MV-4-11 (cell line): ENCODE results near the gene TSTD2.
"Not testable (repeated sequence)": the region's sequence is repeated elsewhere in the genome, so short reads cannot be mapped to it uniquely, and the experiment has no call there.

Source experiments
- DNase-seq: peaks from one replicate; lab custom pipeline; 2025; lab: John Stamatoyannopoulos, UW

Gene TSTD2

DNA sequence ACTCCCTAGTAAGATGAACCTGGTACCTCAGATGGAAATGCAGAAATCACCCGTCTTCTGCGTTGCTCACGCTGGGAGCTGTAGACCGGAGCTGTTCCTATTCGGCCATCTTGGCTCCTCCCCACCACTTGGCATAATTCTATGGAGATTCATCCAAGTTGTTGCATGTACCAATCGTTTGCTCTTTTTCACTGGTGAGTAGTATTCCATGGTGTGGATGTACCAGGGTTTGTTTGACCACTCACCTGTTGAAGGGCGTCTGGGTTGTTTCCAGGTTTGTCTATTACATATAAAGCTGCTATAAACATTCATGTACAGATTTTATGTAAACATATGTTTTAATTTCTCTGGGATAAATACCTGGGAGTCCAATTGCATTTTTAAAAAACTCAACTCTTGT, 46.3 kb downstream of the TSTD2 start:
- DNase-seq, result not testable (repeated sequence)

- not testable (repeated sequence) for DNase-seq
Observed at GRCh38 chr9:97584778-97585177, 48.4 kb downstream of the TSTD2 start.

GRCh38 chr9:97581590-97581989, 51.6 kb downstream of the TSTD2 start:
- not testable (repeated sequence) for DNase-seq

DNA sequence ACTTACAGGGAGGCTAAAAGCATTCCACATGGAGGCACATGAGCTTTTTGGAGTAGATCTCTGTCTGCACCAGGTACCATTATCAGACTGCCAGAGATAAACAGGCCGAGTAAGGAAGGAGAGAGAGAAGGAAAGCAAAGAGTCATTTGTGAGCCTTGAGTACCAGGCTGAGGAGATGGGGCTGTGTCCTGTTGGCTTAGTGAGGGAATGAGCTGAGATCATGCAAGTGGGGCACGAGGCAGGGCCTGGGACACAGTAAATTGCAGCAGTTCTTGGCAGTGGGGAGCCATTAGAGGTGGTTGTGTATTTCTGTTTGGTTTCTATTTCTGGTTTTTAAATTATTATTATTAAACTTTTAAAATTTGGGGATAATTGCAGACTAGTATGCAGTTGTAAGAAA, 53.3 kb downstream of the TSTD2 start:
- no peak for DNase-seq

GRCh38 chr9:97578846-97579245, 54.3 kb downstream of the TSTD2 start:
- DNase-seq, result no peak

DNA sequence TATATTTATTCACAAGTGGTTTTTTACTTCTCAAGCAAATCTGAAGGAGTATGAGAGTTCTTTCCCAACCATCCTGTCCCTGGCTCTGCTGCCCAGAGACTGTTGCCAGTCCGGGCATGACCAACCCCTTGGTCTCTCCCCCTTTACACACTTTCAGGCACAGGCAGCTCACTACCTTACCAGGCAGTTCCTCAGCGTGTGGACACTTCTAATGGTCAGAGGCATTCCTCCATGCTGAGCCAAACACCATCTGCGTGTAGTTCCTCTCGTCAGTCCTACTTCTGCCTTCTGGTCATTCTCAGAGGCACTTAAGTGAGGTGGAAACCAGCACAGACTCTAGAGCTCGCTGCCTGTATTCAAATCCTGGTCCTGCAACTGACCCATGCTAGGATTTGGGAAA, 56.1 kb downstream of the TSTD2 start:
- peak; percentile 7 for DNase-seq

DNA sequence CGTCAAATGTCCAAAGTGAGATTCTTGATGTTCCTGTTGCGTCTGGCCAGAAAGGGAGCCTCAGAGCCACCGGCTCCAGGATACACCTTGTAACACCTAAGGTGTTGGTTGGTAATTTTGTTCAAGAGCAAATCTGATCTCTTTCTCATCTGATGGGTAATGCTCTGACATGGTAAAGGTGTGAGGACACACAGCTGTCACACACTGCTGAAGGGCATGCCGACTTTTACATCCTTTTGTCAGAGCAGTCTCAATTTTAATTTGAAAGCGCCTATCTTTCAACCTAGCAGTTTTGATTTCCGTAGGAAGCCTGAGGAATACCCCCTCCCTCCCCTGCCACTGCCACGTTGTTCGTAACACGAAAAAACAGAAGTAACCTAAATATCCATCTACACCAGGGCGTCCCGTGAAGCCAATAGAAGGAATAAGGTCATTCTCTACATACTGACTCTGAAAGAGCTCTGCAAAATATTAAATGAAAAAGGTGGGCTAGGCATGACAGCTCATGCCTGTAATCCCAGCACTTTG, 57.4 kb downstream of the TSTD2 start:
- DNase-seq, result no peak

DNA sequence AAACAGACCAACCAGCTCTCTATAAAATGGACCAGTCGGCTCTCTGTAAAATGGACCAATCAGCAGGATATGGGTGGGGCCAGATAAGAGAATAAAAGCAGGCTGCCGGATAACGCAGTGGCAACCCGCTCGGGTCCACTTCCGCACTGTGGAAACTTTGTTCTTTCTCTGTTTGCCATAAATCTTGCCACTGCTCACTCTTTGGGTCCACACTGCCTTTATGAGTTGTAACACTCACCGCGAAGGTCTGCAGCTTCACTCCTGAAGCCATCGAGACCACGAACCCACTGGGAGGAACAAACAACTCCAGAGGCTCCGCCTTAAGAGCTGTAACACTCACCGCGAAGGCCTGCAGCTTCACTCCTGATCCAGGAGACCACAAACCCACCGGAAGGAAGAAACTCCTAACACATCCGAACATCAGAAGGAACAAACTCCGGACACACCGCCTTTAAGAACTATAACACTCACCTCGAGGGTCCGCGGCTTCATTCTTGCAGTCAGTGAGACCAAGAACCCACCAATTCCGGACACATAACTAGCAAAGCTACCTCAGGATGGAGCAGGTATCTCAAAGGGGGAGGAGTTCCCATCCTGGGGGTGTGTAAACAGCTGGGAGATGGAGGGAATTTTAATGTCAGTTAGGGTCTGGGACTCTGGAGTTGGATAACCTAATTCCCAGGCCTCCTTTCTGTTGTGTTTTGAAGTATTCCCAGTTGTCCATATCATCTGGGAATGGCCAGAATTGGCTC, 58.1 kb downstream of the TSTD2 start:
- peak; percentile 81 for DNase-seq

- DNase-seq, result not testable (repeated sequence)
Observed at GRCh38 chr9:97574101-97574571, 59.0 kb downstream of the TSTD2 start.

DNA sequence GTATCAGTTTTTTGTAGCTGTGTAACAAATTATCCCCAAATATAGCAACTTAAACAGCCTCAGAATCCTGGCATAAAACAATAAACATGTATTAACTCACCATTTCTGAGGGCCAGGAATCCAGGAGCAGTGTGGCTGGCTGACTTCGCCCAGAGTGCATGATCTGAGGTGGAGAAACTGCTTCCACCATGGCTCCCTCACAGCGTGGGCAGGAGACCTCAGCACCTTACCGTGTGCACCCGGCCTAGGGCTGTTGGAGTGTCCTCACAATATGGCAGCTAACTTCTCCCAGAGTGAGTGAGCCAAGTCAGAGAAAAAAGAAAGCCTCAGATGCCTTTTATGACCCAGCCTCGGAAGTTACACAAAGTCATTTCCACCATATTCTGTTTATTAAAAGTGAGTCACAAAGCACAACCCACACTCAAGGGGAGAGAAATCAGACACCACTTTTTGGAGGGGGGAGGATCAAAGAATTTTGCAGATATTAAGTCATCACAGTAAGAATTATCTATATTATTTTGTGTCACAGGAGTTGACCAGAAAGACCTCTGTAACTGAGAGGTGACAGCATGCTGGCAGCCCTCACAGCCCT, 59.6 kb downstream of the TSTD2 start:
- no peak for DNase-seq

GRCh38 chr9:97572892-97573365, 60.2 kb downstream of the TSTD2 start:
- no peak for DNase-seq

GRCh38 chr9:97572196-97572891, 60.8 kb downstream of the TSTD2 start:
- no peak for DNase-seq

- no peak for DNase-seq
Observed at GRCh38 chr9:97571664-97572063, 61.5 kb downstream of the TSTD2 start.

GRCh38 chr9:97570899-97571298, 62.3 kb downstream of the TSTD2 start:
- DNase-seq, result no peak

GRCh38 chr9:97568461-97569275, 64.5 kb downstream of the TSTD2 start:
- DNase-seq, result no peak

DNA sequence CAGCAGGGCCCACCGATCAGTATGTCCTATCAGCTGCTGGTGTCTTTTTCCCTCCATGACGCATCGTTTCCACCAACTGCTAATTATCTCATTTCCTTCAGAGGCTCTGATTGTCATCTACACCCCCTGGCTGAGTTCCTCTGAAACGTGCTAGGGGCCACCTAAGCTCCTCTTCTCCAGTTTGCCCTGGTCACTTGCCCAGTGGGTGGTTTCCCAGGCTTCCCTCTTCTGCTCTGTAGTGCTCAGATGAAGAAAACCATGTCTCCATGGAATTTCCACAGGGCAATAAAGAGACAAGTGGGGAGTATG, 65.3 kb downstream of the TSTD2 start:
- DNase-seq, result no peak

DNA sequence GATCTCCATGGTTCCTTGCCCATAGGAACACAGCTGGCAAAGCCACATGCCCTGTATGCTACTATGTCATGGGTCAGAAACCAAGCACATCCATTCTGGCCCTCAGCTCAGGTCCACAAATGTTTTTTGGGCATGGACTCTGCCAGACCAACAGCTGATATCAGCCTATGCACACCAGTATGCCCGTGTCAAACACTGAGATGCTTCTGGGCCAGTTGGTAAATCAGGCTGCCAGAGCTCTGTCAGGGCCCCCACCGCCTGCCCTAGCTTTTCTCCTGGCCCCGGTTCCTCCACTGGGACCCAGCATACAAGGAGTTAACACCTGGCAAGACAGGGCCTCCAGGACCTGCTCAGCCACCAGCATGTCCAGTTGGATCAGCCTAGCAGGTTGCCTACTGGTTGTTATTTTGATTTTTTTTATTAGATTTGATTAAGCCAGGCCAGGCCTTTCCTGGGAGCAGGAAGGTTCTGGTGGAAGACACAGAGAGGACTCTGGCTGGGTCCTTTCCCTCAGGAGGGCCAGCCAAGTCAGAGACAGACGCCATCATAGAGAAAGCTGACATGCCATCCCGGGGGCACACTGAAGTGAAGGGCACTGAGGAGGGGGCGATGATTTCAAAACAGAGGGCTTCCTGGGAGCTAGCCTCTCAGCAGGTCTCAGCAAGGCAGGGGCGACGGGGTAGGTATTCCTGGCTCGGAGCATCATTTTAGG, 65.8 kb downstream of the TSTD2 start:
- DNase-seq, result no peak

DNA sequence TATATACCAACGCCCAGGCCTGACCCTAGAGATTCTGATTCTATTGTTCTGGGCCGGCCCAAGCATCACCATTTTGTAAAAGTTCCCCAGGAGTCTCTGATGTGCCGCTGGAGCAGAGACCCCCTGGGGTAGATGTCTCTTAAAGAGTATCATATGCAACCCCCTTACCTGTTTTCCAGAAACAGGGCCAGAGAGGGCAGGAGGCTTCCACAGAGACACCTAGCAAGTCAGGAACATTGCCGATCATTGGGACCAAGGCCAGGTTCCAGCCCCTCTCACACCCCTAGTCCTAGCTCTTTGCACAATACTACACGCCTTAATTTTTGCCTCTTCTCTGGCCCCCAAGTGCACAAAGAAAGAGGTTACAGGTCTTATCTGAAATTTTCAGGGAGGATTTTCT, 67.9 kb downstream of the TSTD2 start:
- no peak for DNase-seq

DNA sequence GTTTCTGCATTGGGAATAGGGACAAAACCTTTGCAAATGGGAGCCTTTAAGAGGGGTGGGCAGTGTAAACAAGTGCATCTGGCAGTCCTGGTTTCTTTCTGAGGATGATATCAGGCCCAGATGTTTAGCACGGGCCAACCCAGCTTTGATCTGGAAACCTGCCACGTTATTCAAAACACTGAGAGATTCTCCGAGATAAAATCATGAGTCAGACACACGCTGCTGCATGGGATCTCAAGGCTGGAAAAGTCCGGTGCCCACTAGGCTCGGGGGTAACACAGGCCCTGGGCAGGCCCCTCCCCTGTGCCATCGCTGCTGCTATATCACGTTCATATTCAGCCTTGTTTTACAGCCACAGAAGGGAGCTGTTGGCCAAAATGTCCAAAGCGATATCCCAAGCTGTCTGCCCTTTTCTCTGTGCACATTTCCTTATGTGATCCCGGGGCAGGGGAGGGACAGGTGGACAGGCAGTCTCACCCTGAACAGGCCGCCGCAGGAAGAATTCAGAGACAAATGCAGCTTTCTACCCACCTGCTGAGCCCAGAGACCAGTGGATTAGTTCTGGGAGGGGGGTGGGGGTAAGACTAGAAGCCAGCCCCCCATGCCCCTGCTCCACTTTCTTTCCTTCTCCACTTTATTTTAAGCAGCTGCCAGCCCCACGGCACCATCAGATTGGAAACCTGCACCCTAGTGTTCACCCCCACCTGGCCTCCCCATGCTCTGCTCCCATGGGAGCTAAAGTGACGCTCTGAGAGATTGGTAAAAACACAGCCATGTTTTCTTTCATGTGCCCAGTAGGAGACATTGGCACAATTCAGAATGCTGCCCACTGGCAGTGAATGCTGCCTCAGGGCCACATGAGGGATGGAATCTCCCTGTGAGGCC, 68.6 kb downstream of the TSTD2 start:
- no peak for DNase-seq

DNA sequence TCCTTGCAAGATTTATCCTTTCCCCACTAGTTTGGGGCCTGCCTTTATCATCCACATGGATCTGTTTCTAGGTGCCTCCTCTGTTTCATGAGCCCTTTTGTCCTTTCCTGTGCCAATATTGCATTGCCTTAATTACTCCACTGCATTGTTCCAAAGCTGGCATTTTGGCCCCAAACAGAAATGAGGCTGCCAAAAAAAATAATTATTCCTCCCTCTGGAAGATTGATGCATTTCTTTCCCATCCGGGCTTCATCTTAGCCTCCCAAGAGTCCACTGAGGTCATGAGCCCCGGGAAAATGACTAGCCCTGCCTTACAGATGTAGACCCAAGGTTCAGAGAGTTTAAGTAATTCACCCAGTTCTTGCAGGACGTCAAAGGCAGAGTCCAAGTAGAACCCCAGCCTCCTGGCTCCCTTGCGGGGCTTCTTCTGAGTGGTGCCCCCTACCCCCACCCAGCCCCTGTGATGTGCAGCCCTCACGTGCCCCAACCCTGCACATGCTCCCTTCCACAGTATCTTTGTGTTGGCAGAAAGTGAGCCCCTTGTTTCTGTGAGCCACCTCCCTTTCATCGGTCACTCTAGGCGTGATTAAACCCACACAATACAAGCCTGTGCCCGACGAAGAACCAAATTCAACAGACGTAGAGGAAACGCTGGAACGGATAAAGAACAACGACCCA, 69.6 kb downstream of the TSTD2 start:
- no peak for DNase-seq
